ENCODE measurements around the gene PAOX. TPM values are rescaled to one million over a fixed set of nuclear protein-coding genes. Genes with fewer than 3 reads are reported as not detected.

Gene PAOX
- total RNA-seq, 1 donor from 2014 or later, result 8.2 TPM

DNA sequence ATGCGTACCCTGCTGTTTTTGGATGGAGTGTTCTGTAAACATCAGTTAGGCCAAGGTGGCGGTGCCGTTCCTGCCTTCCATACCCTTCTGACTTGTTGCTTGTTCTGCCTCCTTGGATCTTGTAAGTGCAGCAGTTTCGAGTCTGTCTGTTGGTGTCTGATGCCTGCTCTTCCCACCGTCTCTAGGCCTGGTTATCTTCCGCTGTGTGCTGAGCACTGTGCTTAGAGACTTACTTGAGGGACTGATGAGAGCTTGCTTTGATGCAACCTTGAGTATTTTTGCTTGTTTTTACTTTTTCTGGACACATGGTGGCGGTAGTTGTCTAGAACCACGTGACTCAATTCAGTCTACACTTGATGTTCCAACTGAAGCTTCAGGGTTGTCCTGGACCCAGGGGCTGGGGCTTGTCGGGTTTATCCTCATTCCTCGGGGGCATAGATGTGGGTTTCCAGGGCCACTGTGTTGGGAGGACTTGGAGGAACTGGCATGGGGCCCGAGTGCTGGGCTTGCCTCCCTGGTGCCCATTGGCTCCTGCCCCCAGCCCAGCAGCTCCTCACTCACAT, 59.7 kb downstream of the PAOX start:
- H3K4me3 Mint-ChIP-seq, result no peak overlapping the region
- no peaks in the 10 kb centered on the region for H3K27me3 Mint-ChIP-seq
- no peak overlapping the region for H3K27ac Mint-ChIP-seq
- no peaks in the 10 kb centered on the region for H3K4me1 Mint-ChIP-seq (ENCODE audit: unreplicated experiment)
- DNase-seq (ENCODE audit: extremely low spot score, unreplicated experiment), result peak; percentile 44
- H3K9me3 Mint-ChIP-seq, result peaks cover 11% of the 10 kb centered on the region
- peaks cover 4% of the 10 kb centered on the region for H3K36me3 Mint-ChIP-seq
- TF ChIP-seq, protein P1, sequence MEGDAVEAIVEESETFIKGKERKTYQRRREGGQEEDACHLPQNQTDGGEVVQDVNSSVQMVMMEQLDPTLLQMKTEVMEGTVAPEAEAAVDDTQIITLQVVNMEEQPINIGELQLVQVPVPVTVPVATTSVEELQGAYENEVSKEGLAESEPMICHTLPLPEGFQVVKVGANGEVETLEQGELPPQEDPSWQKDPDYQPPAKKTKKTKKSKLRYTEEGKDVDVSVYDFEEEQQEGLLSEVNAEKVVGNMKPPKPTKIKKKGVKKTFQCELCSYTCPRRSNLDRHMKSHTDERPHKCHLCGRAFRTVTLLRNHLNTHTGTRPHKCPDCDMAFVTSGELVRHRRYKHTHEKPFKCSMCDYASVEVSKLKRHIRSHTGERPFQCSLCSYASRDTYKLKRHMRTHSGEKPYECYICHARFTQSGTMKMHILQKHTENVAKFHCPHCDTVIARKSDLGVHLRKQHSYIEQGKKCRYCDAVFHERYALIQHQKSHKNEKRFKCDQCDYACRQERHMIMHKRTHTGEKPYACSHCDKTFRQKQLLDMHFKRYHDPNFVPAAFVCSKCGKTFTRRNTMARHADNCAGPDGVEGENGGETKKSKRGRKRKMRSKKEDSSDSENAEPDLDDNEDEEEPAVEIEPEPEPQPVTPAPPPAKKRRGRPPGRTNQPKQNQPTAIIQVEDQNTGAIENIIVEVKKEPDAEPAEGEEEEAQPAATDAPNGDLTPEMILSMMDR (conservative IDR thresholded peaks at IDR 0.05), result no peak

DNA sequence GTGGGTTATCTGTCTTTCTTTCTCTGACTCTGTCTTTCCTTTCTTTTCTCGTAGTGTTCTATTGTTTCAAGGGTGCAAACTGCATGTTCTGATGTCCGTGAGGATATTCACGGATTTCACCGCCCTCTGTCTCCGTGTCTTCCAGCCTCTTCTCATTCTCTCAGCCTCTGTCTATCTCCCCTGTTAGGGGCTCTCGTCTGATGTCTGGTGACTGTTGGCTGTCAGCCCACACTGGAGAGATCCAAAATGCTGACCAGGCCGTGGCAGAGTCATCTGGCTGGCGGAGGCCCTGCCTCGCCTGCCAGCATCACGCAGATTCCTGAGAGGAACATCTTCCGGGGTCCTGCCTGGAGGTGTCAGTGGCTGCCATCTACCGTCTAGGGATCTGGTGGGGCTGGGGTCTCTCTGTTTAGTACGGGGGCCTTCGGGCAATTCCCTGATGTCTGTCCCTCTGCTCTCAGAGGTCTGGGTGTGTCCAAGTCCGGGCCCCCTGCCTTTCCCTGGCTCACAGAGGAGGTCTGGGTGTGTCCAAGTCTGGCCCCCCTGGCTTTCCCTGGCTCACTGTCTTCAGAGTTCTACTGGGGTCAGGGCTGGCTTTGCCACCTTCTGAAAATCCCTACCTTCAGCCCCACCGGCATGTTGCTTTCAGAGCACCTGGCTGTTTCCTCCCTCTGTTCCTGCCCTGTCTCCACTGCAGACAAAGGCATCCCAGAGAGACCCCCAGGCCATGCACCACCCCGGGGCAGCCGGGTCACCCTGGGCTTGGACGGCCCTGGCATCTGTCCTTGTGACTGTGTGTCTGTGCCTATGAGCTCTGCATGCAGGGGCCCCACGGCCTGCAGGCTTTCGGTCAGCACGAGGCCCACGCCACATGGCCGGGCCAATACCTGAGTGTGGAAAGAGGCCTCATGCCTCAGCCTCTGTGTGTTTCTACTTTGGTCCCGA, 60.7 kb downstream of the PAOX start:
- Mint-ChIP-seq H3K27me3 (no peaks in the 10 kb centered on the region), H3K27ac (no peak overlapping the region), H3K36me3 (peaks cover 4% of the 10 kb centered on the region), H3K4me3 (no peak overlapping the region), H3K9me3 (peaks cover 11% of the 10 kb centered on the region), H3K4me1 (ENCODE audit: unreplicated experiment) (no peaks in the 10 kb centered on the region)
- TF ChIP-seq, protein P1 (conservative IDR thresholded peaks at IDR 0.05), result no peak
- peak; percentile 67 for DNase-seq (ENCODE audit: extremely low spot score, unreplicated experiment)

DNA sequence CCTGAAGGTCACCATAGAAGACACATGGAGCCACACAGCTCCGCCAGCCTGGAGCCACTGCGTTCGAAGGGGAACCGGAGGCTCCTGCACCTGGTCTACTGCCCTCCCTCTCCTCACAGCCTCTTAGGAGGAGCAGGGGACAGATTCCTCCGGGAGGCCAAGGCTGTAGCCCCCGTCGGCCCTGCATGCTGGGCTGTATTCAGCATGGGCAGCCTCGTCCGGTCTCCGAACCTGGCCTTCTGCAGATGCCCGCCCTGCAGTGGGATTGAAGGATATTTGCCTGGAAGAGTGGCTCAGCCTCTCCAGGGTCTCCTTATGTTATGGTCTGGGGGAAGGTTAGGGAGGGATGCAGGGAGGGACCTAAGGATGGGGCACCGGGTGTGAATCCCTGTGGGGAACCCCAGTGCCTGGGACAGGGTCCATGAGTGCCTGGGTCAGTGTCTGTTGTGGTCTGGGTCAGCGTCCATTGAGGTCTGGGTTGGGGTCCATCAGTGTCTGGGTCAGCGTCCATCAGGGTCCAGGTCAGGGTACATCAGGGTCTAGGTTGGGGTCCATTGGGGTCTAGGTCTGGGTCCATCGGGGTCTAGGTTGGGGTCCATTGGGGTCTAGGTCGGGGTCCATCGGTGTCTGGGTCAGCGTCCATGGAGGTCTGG, 61.7 kb downstream of the PAOX start:
- TF ChIP-seq, protein P1 (conservative IDR thresholded peaks at IDR 0.05), result no peak
- Mint-ChIP-seq H3K9me3 (peaks cover 11% of the 10 kb centered on the region), H3K27me3 (no peaks in the 10 kb centered on the region), H3K36me3 (peaks cover 4% of the 10 kb centered on the region), H3K4me3 (no peak overlapping the region), H3K27ac (no peak overlapping the region), H3K4me1 (ENCODE audit: unreplicated experiment) (no peaks in the 10 kb centered on the region)
- DNase-seq (ENCODE audit: extremely low spot score, unreplicated experiment), result peak; percentile 56

Small RNAs within 50 kb of the gene (microRNA-seq; reads per million reads assigned to microRNA genes)
- 1.7 reads per million for gene MIR3944

Other genes with a start within 250 kb of the PAOX start
- 2.7 and 6.4 TPM in 2 replicates for gene KNDC1, start 219.0 kb upstream of the PAOX start, total RNA-seq (ENCODE audit: low replicate concordance)
- gene UTF1, start 149.0 kb upstream of the PAOX start, total RNA-seq (ENCODE audit: low replicate concordance), result not detected in 2 replicates
- not detected in 2 replicates for gene VENTX, start 141.4 kb upstream of the PAOX start, total RNA-seq (ENCODE audit: low replicate concordance)
- gene ADAM8, start 102.4 kb upstream of the PAOX start, total RNA-seq (ENCODE audit: low replicate concordance), result 6.2 and 7.1 TPM in 2 replicates
- gene TUBGCP2, start 70.4 kb upstream of the PAOX start, total RNA-seq (ENCODE audit: low replicate concordance), result 57.9 and 58.6 TPM in 2 replicates
- 39.7 and 51.9 TPM in 2 replicates for gene ZNF511, start 70.3 kb upstream of the PAOX start, total RNA-seq (ENCODE audit: low replicate concordance)
- gene CALY, start 42.4 kb upstream of the PAOX start, total RNA-seq (ENCODE audit: low replicate concordance), result 3.6 and 8.5 TPM in 2 replicates
- gene PRAP1, start 31.9 kb upstream of the PAOX start, total RNA-seq (ENCODE audit: low replicate concordance), result 1.3 and 2.8 TPM in 2 replicates
- gene FUOM, start 21.2 kb upstream of the PAOX start, total RNA-seq (ENCODE audit: low replicate concordance), result 20.4 and 21.7 TPM in 2 replicates
- 106 and 127 TPM in 2 replicates for gene ECHS1, start 5.9 kb upstream of the PAOX start, total RNA-seq (ENCODE audit: low replicate concordance)
- 79.1 and 89.6 TPM in 2 replicates for gene MTG1, start 14.9 kb downstream of the PAOX start, total RNA-seq (ENCODE audit: low replicate concordance)
- 0.21 and 0.56 TPM in 2 replicates for gene SPRN, start 45.4 kb downstream of the PAOX start, total RNA-seq (ENCODE audit: low replicate concordance)
- gene SCART1, start 74.7 kb downstream of the PAOX start, total RNA-seq (ENCODE audit: low replicate concordance), result 1.2 and 1.4 TPM in 2 replicates
- 0.53 and 0.62 TPM in 2 replicates for gene CYP2E1, start 148.1 kb downstream of the PAOX start, total RNA-seq (ENCODE audit: low replicate concordance)
- gene SYCE1, start 186.3 kb downstream of the PAOX start, total RNA-seq (ENCODE audit: low replicate concordance), result not detected in 2 replicates
- not detected in 2 replicates for gene FRG2B, start 247.5 kb downstream of the PAOX start, total RNA-seq (ENCODE audit: low replicate concordance)